ENCODE results near the gene HIGD2B.

- TF ChIP-seq CTCF (IDR thresholded peaks at IDR 0.05; ENCODE audit: borderline replicate concordance, extremely low read depth, low read length, poor library complexity, severe bottlenecking) (no peak), EZH2 (IDR thresholded peaks at IDR 0.05; ENCODE audit: borderline replicate concordance, low read depth, low read length, severe bottlenecking) (no peak)
Measured at GRCh38 chr15:72685925-72686794, at the start of gene HIGD2B, which contains the start of gene BBS4.
